GM19328 (cell line): ENCODE data around the gene ERMARD.
"Not testable (repeated sequence)": the region's sequence is repeated elsewhere in the genome, so short reads cannot be mapped to it uniquely, and the experiment has no call there.

Experiments
- ATAC-seq: cut with Tn5 transposase; IDR thresholded peaks from one replicate; pipeline ENCODE4 v1.9.1; 2021; ENCODE audit warnings: mild to moderate bottlenecking, moderate library complexity; ENCODE audit not compliant: unreplicated experiment

Gene ERMARD

GRCh38 chr6:169738204-169738975, 13.0 kb upstream of the ERMARD start:
- no peak for ATAC-seq

- no peak for ATAC-seq
Observed at GRCh38 chr6:169738976-169739529, 12.4 kb upstream of the ERMARD start.

GRCh38 chr6:169741344-169741743, 10.1 kb upstream of the ERMARD start:
- no peak for ATAC-seq

GRCh38 chr6:169745405-169745804, 6.0 kb upstream of the ERMARD start:
- no peak for ATAC-seq

- ATAC-seq, result no peak
Observed at GRCh38 chr6:169746556-169746955, 4.9 kb upstream of the ERMARD start.

GRCh38 chr6:169752074-169752623, 727 bp downstream of the ERMARD start:
- no peak for ATAC-seq

GRCh38 chr6:169755162-169755561, 3.7 kb downstream of the ERMARD start:
- ATAC-seq, result no peak

- no peak for ATAC-seq
Observed at GRCh38 chr6:169763308-169763707, 11.9 kb downstream of the ERMARD start.

GRCh38 chr6:169763881-169764280, 12.5 kb downstream of the ERMARD start:
- ATAC-seq, result no peak

GRCh38 chr6:169765789-169766188, 14.4 kb downstream of the ERMARD start:
- not testable (repeated sequence) for ATAC-seq

GRCh38 chr6:169766232-169766631, 14.8 kb downstream of the ERMARD start:
- ATAC-seq, result no peak

- no peak for ATAC-seq
Observed at GRCh38 chr6:169766921-169767736, 15.7 kb downstream of the ERMARD start.

GRCh38 chr6:169774347-169774746, 22.9 kb downstream of the ERMARD start:
- ATAC-seq, result no peak

GRCh38 chr6:169775321-169775720, 23.9 kb downstream of the ERMARD start:
- no peak for ATAC-seq

GRCh38 chr6:169776379-169776778, 25.0 kb downstream of the ERMARD start:
- no peak for ATAC-seq

- ATAC-seq, result no peak
Observed at GRCh38 chr6:169777896-169778295, 26.5 kb downstream of the ERMARD start.

GRCh38 chr6:169778646-169779045, 27.2 kb downstream of the ERMARD start:
- no peak for ATAC-seq

GRCh38 chr6:169779092-169779815, 27.8 kb downstream of the ERMARD start:
- no peak for ATAC-seq

GRCh38 chr6:169779896-169780295, 28.5 kb downstream of the ERMARD start:
- no peak for ATAC-seq

GRCh38 chr6:169780571-169781091, 29.2 kb downstream of the ERMARD start:
- ATAC-seq, result no peak

GRCh38 chr6:169782966-169783365, 31.5 kb downstream of the ERMARD start:
- ATAC-seq, result no peak
